HG02852 (cell line): ENCODE measurements around the gene FGF21.
A peak's percentile ranks its signal among the peaks of the same experiment; 100 is the strongest.
"Not testable (repeated sequence)": the region's sequence is repeated elsewhere in the genome, so short reads cannot be mapped to it uniquely, and the experiment has no call there.

Source experiments
- ATAC-seq: cut with Tn5 transposase; IDR thresholded peaks from one replicate; pipeline ENCODE4 v1.9.1; 2021; ENCODE audit warnings: mild to moderate bottlenecking, moderate library complexity; ENCODE audit not compliant: unreplicated experiment

FGF21 gene

GRCh38 chr19:48786422-48786821, 31.1 kb downstream of the FGF21 start:
- ATAC-seq: not testable (repeated sequence)

GRCh38 chr19:48787331-48787730, 32.0 kb downstream of the FGF21 start:
- not testable (repeated sequence) for ATAC-seq

GRCh38 chr19:48793271-48793670, 37.9 kb downstream of the FGF21 start:
- ATAC-seq: no peak

- ATAC-seq: no peak
Measured at GRCh38 chr19:48794291-48794690, 39.0 kb downstream of the FGF21 start.

- ATAC-seq: peak; percentile 83
Measured at GRCh38 chr19:48795055-48795684, 39.8 kb downstream of the FGF21 start.

GRCh38 chr19:48795685-48796070, 40.4 kb downstream of the FGF21 start:
- no peak for ATAC-seq

GRCh38 chr19:48796298-48797083, 41.2 kb downstream of the FGF21 start:
- no peak for ATAC-seq

- no peak for ATAC-seq
Measured at GRCh38 chr19:48797103-48797502, 41.8 kb downstream of the FGF21 start.

GRCh38 chr19:48798937-48799336, 43.6 kb downstream of the FGF21 start:
- ATAC-seq: no peak

- ATAC-seq: no peak
Measured at GRCh38 chr19:48799358-48800300, 44.3 kb downstream of the FGF21 start.

- no peak for ATAC-seq
Measured at GRCh38 chr19:48802623-48803022, 47.3 kb downstream of the FGF21 start.

GRCh38 chr19:48804496-48804895, 49.2 kb downstream of the FGF21 start:
- ATAC-seq: no peak

GRCh38 chr19:48805452-48805851, 50.1 kb downstream of the FGF21 start:
- ATAC-seq: no peak

- no peak for ATAC-seq
Measured at GRCh38 chr19:48806518-48806817, 51.1 kb downstream of the FGF21 start.

- no peak for ATAC-seq
Measured at GRCh38 chr19:48806818-48807589, 51.7 kb downstream of the FGF21 start.

- no peak for ATAC-seq
Measured at GRCh38 chr19:48807590-48808308, 52.4 kb downstream of the FGF21 start.
